ENCODE measurements around the gene MYH11.
"Not testable (repeated sequence)": the region's sequence is repeated elsewhere in the genome, so short reads cannot be mapped to it uniquely, and the experiment has no call there.

Gene MYH11

GRCh38 chr16:15803618-15804017 lies 53.2 kb downstream of the MYH11 start:
- no peak for DNase-seq

- no peak for DNase-seq
Measured at GRCh38 chr16:15799851-15800495, 56.9 kb downstream of the MYH11 start.

GRCh38 chr16:15798671-15799070 lies 58.2 kb downstream of the MYH11 start:
- DNase-seq: no peak

- DNase-seq: no peak
Measured at GRCh38 chr16:15796885-15797284, 59.9 kb downstream of the MYH11 start.

- DNase-seq: no peak
Measured at GRCh38 chr16:15795615-15796014, 61.2 kb downstream of the MYH11 start.

GRCh38 chr16:15792563-15792971 lies 64.3 kb downstream of the MYH11 start:
- DNase-seq: peak; percentile 19

GRCh38 chr16:15790458-15790857 lies 66.4 kb downstream of the MYH11 start:
- DNase-seq: no peak

GRCh38 chr16:15789816-15790215 lies 67.0 kb downstream of the MYH11 start:
- not testable (repeated sequence) for DNase-seq

GRCh38 chr16:15788846-15789239 lies 68.0 kb downstream of the MYH11 start:
- DNase-seq: no peak

GRCh38 chr16:15786501-15786900 lies 70.3 kb downstream of the MYH11 start:
- no peak for DNase-seq

GRCh38 chr16:15785386-15786059 lies 71.3 kb downstream of the MYH11 start:
- DNase-seq: no peak

- no peak for DNase-seq
Measured at GRCh38 chr16:15783985-15784384, 72.8 kb downstream of the MYH11 start.

GRCh38 chr16:15782573-15783365 lies 74.1 kb downstream of the MYH11 start:
- DNase-seq: peak; percentile 58

- DNase-seq: no peak
Measured at GRCh38 chr16:15781650-15782049, 75.2 kb downstream of the MYH11 start.

- no peak for DNase-seq
Measured at GRCh38 chr16:15780805-15781204, 76.0 kb downstream of the MYH11 start.

GRCh38 chr16:15779664-15780351 lies 77.0 kb downstream of the MYH11 start:
- no peak for DNase-seq

- DNase-seq: no peak
Measured at GRCh38 chr16:15778999-15779614, 77.7 kb downstream of the MYH11 start.

GRCh38 chr16:15778204-15778743 lies 78.6 kb downstream of the MYH11 start:
- no peak for DNase-seq

- DNase-seq: peak; percentile 84
Measured at GRCh38 chr16:15777533-15778203, 79.2 kb downstream of the MYH11 start.

GRCh38 chr16:15776572-15776971 lies 80.3 kb downstream of the MYH11 start:
- DNase-seq: no peak

GRCh38 chr16:15775663-15776304 lies 81.0 kb downstream of the MYH11 start:
- DNase-seq: no peak

Data from hematopoietic multipotent progenitor cell treated with erythropoietin and hydrocortisone succinate and interleukin-3 and kit ligand, for 4 days (in vitro differentiated cells).